HG03521 (cell line): ENCODE measurements around the gene ARHGAP36.

Experiments
- ATAC-seq: cut with Tn5 transposase; IDR thresholded peaks from one replicate; pipeline ENCODE4 v1.9.1; 2021; ENCODE audit warnings: mild to moderate bottlenecking, moderate library complexity; ENCODE audit not compliant: unreplicated experiment

ARHGAP36 gene

DNA sequence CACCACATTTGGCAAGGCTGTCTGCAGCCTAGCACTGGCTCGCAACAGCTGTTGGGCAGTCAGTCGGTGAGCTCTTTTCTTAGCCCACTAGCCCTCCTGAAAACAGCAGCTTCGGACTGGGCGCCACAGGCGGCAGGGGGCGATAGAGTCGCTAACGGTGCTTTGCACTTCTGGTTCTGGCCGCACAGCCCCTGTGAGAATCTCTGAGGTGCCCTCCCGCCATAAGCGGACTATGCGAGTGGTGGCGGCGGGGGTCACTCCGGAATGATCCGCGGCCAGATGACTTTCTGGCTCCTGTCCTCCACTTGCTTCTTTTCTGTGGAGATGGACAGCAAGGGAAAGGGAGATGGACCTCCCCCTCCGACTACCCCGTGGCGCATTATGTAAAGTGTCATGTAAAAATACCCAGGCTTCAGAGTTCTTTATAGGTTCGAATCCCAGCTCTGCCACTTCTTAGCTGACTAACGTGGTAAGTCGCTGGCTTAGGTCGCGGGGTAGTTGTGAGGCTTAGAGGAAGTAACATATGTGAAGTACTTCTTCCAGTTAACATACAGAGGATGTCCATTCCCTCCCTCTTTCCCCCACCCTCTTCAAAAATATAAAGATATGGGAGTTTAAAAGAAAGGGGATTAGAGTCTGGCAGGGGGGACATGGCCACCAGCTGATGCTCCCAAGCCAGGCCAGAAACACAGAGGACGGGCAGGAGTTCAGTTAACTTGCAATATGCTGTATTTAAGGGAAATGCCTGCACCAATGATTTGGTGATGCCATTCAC is 11.0 kb downstream of the ARHGAP36 start:
- ATAC-seq, result peak; percentile 66

DNA sequence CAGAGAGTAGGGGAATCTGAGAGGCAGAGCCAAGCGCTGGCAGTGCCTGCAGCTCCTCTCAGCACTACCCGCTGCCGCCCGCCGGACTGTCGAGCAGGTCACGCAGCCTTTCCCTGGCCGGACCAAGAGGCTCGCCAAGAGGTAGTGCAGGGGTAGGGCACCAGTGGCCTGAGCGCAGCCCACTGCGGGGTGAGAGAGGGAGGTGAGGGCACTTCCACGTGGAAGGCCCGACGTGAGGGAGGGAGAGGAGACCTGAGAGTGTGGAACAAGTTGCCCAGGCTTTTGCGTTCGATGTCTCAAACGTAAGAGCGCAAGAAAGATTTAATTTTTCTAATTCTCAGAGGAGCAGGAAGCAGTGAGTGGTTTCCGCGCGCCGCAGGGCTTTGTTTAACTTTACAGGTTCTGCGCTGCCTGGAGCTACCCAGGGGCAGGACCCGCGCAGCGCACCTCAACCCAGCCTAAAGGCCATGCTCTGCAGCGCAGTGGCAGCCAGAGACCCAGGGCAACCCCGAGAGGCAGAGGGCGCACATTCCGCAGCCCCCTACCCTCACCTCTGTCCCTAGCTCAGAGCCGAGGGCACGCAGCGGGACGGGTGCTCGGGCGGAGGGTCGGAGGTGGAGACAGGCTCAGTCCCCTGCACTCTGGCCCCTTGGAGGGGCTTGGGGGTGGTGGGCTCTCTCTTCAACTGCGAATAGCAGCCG is 14.9 kb downstream of the ARHGAP36 start:
- ATAC-seq, result no peak

DNA sequence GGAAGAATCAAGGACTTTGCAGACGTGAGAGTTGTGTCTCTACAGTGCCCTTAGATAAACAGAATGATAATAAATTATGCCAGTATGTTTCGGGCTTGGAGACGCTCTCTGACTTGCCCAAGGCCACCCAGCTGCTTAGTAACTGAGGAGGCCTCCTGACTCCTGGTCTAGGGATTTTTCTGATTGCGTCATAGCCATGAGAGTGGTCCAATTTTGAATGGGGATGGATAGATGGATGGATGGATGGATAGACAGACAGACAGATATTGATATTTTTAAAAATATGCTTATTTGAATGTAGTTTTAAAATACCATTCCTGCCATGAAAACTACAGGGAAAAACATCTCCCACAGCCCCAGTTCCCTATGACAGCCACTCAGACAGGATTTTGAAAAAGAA is 15.5 kb downstream of the ARHGAP36 start:
- no peak for ATAC-seq

DNA sequence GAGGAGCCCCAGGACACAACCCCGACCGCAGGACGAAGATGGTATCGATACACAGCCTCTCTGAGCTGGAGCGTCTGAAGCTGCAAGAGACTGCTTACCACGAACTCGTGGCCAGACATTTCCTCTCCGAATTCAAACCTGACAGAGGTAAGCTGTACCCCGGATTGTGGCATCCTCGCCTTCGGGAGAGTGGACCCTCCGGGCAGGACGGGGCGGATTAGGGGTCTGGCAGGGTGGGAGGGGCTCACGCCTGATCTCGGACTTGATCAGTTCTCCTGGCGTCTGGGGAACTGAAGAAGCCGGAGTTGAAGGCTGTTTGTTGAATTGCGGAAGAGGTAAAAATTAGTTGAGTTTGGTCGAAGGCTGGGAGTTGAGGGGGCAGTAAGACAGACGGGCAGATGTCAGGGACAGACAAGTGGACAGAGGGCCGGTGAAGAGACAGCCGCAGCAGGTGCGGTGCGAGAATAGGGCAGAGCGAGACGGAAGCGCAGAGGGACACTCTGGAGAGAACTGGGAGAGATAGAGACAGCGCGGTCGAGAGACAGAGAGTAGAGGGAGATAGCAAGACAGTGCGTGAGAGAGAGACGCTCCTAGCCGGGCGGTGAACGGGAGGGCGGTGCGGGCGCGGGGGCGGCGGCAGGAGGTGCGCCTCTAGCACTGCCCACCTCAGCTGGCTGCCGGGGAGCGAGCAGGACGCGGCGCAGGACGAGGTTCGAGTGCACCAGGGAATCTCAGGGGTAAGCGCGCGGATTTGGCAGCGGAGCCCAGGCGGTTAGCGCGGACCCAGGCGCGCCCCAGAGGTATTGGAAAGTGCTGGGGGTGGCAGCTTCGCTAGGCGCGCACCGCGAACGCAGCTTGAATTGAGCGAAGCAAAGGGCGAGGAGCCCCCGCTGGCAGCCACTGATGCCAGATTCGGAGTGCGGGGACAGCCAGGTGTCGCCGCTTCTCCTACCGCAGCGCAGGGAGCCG is 23.9 kb downstream of the ARHGAP36 start:
- ATAC-seq, result no peak

DNA sequence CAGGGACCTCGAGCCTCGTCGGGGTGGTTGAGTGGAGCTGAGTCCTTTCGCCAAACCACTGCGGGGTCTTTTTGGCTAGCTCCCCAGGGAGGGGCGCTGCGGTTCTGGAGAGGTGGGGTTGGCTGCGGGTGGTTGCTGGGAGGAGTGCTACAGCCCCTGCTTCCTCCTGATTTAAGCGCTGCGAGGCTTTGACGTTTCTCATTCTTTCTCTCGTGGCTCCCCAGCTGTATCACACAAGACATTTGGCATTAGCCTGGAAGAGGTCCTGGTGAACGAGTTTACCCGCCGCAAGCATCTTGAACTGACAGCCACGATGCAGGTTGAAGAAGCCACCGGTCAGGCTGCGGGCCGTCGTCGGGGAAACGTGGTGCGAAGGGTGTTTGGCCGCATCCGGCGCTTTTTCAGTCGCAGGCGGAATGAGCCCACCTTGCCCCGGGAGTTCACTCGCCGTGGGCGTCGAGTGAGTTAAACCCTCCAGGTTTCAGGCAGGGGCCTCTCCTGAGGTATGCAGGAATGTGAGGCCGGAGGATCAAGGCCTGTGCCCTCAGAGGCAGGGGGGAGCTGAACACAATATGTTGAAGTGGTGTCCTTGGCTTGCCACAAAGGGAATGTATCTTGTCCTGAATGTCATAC is 25.5 kb downstream of the ARHGAP36 start:
- ATAC-seq, result no peak

DNA sequence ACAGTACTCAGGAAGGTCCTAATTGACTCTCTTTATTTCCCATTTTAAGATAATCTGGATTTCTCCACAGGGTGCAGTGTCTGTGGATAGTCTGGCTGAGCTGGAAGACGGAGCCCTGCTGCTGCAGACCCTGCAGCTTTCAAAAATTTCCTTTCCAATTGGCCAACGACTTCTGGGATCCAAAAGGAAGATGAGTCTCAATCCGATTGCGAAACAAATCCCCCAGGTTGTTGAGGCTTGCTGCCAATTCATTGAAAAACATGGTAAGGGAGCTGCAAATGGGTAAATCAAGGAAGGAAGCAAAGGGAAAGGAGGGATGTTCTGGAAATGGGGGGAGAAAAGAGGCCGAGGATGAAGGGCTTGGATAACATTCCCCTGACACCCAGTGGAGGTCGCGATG is 26.0 kb downstream of the ARHGAP36 start:
- no peak for ATAC-seq

DNA sequence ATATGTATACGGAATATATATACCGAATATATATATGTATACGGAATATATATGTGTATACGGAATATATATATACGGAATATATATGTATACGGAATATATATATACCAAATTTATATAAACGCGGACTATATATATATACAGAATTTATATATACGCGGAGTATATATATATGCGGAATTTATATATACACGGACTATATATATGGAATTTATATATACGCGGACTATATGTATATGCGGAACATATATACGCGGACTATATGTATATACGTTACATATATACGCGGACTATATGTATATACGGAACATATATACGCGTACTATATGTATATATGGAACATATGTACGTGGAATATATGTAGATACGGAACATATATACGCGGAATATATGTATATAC is 78.6 kb downstream of the ARHGAP36 start:
- no peak for ATAC-seq

DNA sequence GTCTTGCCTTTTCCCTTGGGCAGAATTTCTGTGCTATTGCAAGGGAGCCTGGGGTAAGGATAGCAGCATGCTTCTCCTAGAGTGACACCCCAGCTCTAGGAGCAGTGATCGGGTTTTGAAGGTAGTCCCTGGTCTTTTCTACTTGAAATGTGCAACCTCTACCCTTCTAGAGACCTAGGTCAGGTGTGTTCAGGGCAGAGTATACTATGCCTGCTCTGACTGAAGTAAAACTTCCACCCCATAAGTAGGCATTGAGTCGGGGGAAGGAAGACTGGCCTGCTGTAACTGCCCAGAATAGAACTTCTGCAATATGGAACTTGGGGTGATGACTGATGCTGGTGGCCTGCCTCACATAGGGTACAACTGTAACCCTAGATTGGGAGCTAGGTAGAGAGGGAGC is 80.9 kb downstream of the ARHGAP36 start:
- peak; percentile 45 for ATAC-seq
